ENCODE measurements around the gene REEP1.

- TF ChIP-seq EZH2 (IDR thresholded peaks at IDR 0.05; ENCODE audit: insufficient read depth, poor library complexity, severe bottlenecking), result no peak
- TF ChIP-seq EZH2phosphoT487 (IDR thresholded peaks at IDR 0.05; ENCODE audit: insufficient read depth, low read depth), result no peak
Observed at GRCh38 chr2:86230961-86231360, 106.5 kb downstream of the REEP1 start.
